Astrocyte (in vitro differentiated cells and primary cell): Measurements from ENCODE around the gene PCBP3. TPM values are rescaled to one million over a fixed set of nuclear protein-coding genes. Genes with fewer than 3 reads are reported as not detected.

ENCODE experiments used
- DNase-seq: peaks from one replicate; pipeline ENCODE4 v3.0.0-alpha.2; 2010; ENCODE audit warnings: low read depth
- FAIRE-seq: peaks from 2 replicates; lab custom pipeline; 2011; peaks lifted over from hg19 to GRCh38; lab: Jason Lieb, UNC
- H2AFZ ChIP-seq: 2 replicates; pipeline ENCODE4 v1.6.0; 2012; ENCODE audit warnings: low read depth, low read length, inconsistent platforms
- H3K27ac ChIP-seq: 2 replicates; pipeline ENCODE4 v1.5.1; 2011; ENCODE audit warnings: low read depth, low read length, inconsistent platforms
- H3K27me3 ChIP-seq: 2 replicates; pipeline ENCODE4 v1.6.0; 2011; ENCODE audit warnings: low read length, inconsistent platforms; ENCODE audit not compliant: insufficient read depth
- H3K36me3 ChIP-seq: 2 replicates; pipeline ENCODE4 v1.5.1; 2011; ENCODE audit warnings: low read length, inconsistent platforms; ENCODE audit not compliant: insufficient read depth
- H3K4me1 ChIP-seq: 2 replicates; pipeline ENCODE4 v1.5.1; 2011; ENCODE audit warnings: low read length, inconsistent platforms; ENCODE audit not compliant: insufficient read depth
- H3K4me2 ChIP-seq: 2 replicates; pipeline ENCODE4 v1.6.0; 2012; ENCODE audit warnings: low read length, inconsistent platforms
- H3K4me3 ChIP-seq: 2 replicates; pipeline ENCODE4 v1.5.1; 2011; ENCODE audit warnings: low read depth, mild to moderate bottlenecking, low read length, inconsistent platforms; ENCODE audit not compliant: insufficient read depth
- H3K79me2 ChIP-seq: 2 replicates; pipeline ENCODE4 v1.6.0; 2012; ENCODE audit warnings: mild to moderate bottlenecking, low read length, inconsistent platforms; ENCODE audit not compliant: insufficient read depth
- H3K9ac ChIP-seq: 2 replicates; pipeline ENCODE4 v1.6.0; 2012; ENCODE audit warnings: mild to moderate bottlenecking, low read length, inconsistent platforms
- H3K9me3 ChIP-seq: 2 replicates; pipeline ENCODE4 v1.5.1; 2012; ENCODE audit warnings: low read depth, mild to moderate bottlenecking, low read length, inconsistent platforms; ENCODE audit not compliant: insufficient read depth
- H4K20me1 ChIP-seq: 2 replicates; pipeline ENCODE4 v1.6.0; 2012; ENCODE audit warnings: low read length, inconsistent platforms; ENCODE audit not compliant: insufficient read depth
- H3K27ac Mint-ChIP-seq: one replicate; pipeline ENCODE4 v1.8.0; 2021; ENCODE audit warnings: mild to moderate bottlenecking, mixed read lengths; ENCODE audit not compliant: unreplicated experiment
- H3K27me3 Mint-ChIP-seq: one replicate; pipeline ENCODE4 v1.8.0; 2021; ENCODE audit warnings: low read depth, mixed read lengths; ENCODE audit not compliant: unreplicated experiment
- H3K36me3 Mint-ChIP-seq: one replicate; pipeline ENCODE4 v1.8.0; 2021; ENCODE audit warnings: low read depth, mixed read lengths; ENCODE audit not compliant: unreplicated experiment
- H3K4me1 Mint-ChIP-seq: one replicate; pipeline ENCODE4 v1.8.0; 2021; ENCODE audit warnings: low read depth, mixed read lengths; ENCODE audit not compliant: unreplicated experiment
- H3K4me3 Mint-ChIP-seq: one replicate; pipeline ENCODE4 v1.8.0; 2021; ENCODE audit warnings: mild to moderate bottlenecking, moderate library complexity, mixed read lengths; ENCODE audit not compliant: unreplicated experiment
- H3K9me3 Mint-ChIP-seq: one replicate; pipeline ENCODE4 v1.8.0; 2021; ENCODE audit warnings: mild to moderate bottlenecking, mixed read lengths; ENCODE audit not compliant: unreplicated experiment
- EZH2 ChIP-seq: IDR thresholded peaks from 2 replicates; pipeline ENCODE4 v1.6.1; 2012; ENCODE audit warnings: mild to moderate bottlenecking, low read length, inconsistent platforms; ENCODE audit not compliant: insufficient read depth
- total RNA-seq: library from RNA; stranded (reverse); gene quantifications from 2 replicates; pipeline ENCODE4 v1.2.1, GENCODE V29; 2021
- TF ChIP-seq, protein P1 (sequence below): IDR thresholded peaks from 2 replicates; pipeline ENCODE4 v1.5.1; 2011; ENCODE audit warnings: low read depth, mild to moderate bottlenecking, inconsistent platforms, low read length, moderate library complexity; ENCODE audit not compliant: insufficient read depth

PCBP3 gene
- total RNA-seq, 1 donor from 2014 or later, result 1.8 TPM

- peaks cover 49% of the 10 kb centered on the region for H3K27me3 Mint-ChIP-seq
Measured at GRCh38 chr21:45932922-45933502, 289.5 kb downstream of the PCBP3 start.

GRCh38 chr21:45934085-45934484, 290.6 kb downstream of the PCBP3 start:
- Histone ChIP-seq H3K79me2 (no peaks in the 10 kb centered on the region), H2AFZ (no peak overlapping the region), H3K9ac (no peak overlapping the region), H3K27me3 (no peaks in the 10 kb centered on the region), H3K9me3 (peaks cover 18% of the 10 kb centered on the region), H3K4me2 (no peak overlapping the region), H3K36me3 (no peaks in the 10 kb centered on the region), H3K27ac (no peak overlapping the region), H3K4me3 (no peak overlapping the region), H3K4me1 (no peaks in the 10 kb centered on the region), H4K20me1 (no peaks in the 10 kb centered on the region)
- no peaks in the 10 kb centered on the region for H3K4me1 Mint-ChIP-seq
- TF ChIP-seq, protein P1, sequence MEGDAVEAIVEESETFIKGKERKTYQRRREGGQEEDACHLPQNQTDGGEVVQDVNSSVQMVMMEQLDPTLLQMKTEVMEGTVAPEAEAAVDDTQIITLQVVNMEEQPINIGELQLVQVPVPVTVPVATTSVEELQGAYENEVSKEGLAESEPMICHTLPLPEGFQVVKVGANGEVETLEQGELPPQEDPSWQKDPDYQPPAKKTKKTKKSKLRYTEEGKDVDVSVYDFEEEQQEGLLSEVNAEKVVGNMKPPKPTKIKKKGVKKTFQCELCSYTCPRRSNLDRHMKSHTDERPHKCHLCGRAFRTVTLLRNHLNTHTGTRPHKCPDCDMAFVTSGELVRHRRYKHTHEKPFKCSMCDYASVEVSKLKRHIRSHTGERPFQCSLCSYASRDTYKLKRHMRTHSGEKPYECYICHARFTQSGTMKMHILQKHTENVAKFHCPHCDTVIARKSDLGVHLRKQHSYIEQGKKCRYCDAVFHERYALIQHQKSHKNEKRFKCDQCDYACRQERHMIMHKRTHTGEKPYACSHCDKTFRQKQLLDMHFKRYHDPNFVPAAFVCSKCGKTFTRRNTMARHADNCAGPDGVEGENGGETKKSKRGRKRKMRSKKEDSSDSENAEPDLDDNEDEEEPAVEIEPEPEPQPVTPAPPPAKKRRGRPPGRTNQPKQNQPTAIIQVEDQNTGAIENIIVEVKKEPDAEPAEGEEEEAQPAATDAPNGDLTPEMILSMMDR, result no peak
- no peak for TF ChIP-seq EZH2
- no peak overlapping the region for H3K27ac Mint-ChIP-seq
- peaks cover 7% of the 10 kb centered on the region for H3K9me3 Mint-ChIP-seq
- DNase-seq (no peak), FAIRE-seq (no peak)
- H3K27me3 Mint-ChIP-seq, result peaks cover 52% of the 10 kb centered on the region
- no peak overlapping the region for H3K4me3 Mint-ChIP-seq
- no peaks in the 10 kb centered on the region for H3K36me3 Mint-ChIP-seq

More at GRCh38 chr21:45932922-45933502, 289.5 kb downstream of the PCBP3 start:
- no peaks in the 10 kb centered on the region for H3K79me2 ChIP-seq
- no peak for FAIRE-seq
- Mint-ChIP-seq H3K9me3 (peaks cover 7% of the 10 kb centered on the region), H3K27ac (no peak overlapping the region), H3K4me1 (no peaks in the 10 kb centered on the region), H3K36me3 (no peaks in the 10 kb centered on the region), H3K4me3 (no peak overlapping the region)
- no peaks in the 10 kb centered on the region for H3K4me1 ChIP-seq
- no peaks in the 10 kb centered on the region for H3K36me3 ChIP-seq
- H3K4me3 ChIP-seq, result no peak overlapping the region
- H4K20me1 ChIP-seq, result no peaks in the 10 kb centered on the region
- H3K9me3 ChIP-seq, result peaks cover 18% of the 10 kb centered on the region
- H3K27ac ChIP-seq, result no peak overlapping the region
- TF ChIP-seq, protein P1, result no peak
- TF ChIP-seq EZH2, result no peak
- DNase-seq, result no peak
- H3K9ac ChIP-seq, result no peak overlapping the region
- H2AFZ ChIP-seq, result no peak overlapping the region
- no peaks in the 10 kb centered on the region for H3K27me3 ChIP-seq
- H3K4me2 ChIP-seq, result no peak overlapping the region

- H3K4me3 Mint-ChIP-seq, result no peak overlapping the region
Measured at GRCh38 chr21:45934554-45934953, 291.0 kb downstream of the PCBP3 start.

More at GRCh38 chr21:45934554-45934953, 291.0 kb downstream of the PCBP3 start:
- no peak for DNase-seq
- Mint-ChIP-seq H3K4me1 (no peaks in the 10 kb centered on the region), H3K9me3 (peaks cover 7% of the 10 kb centered on the region), H3K27me3 (peaks cover 52% of the 10 kb centered on the region), H3K36me3 (no peaks in the 10 kb centered on the region), H3K27ac (no peak overlapping the region)
- H3K4me1 ChIP-seq, result no peaks in the 10 kb centered on the region
- TF ChIP-seq EZH2, result no peak
- TF ChIP-seq, protein P1, result no peak
- no peaks in the 10 kb centered on the region for H3K36me3 ChIP-seq
- H3K27me3 ChIP-seq, result no peaks in the 10 kb centered on the region
- no peaks in the 10 kb centered on the region for H3K79me2 ChIP-seq
- H3K9ac ChIP-seq, result no peak overlapping the region
- no peak overlapping the region for H3K4me2 ChIP-seq
- H3K27ac ChIP-seq, result no peak overlapping the region
- no peaks in the 10 kb centered on the region for H4K20me1 ChIP-seq
- no peak overlapping the region for H3K4me3 ChIP-seq
- H2AFZ ChIP-seq, result no peak overlapping the region
- H3K9me3 ChIP-seq, result peaks cover 18% of the 10 kb centered on the region
- FAIRE-seq, result no peak
